Mesenchymal stem cell (in vitro differentiated cells and primary cell): ENCODE data around the gene FMN2.

Source experiments
- DNase-seq: peaks from one replicate; pipeline ENCODE4 v3.0.0-alpha.2; 2013
- H2AFZ ChIP-seq: one replicate; pipeline ENCODE4 v1.6.1; 2013; ENCODE audit warnings: low read depth, mild to moderate bottlenecking, control low read depth, inconsistent platforms, low read length, moderate library complexity
- H2AK5ac ChIP-seq: 2 replicates; pipeline ENCODE4 v1.6.1; 2013; ENCODE audit warnings: low read length, moderate library complexity, mild to moderate bottlenecking, inconsistent platforms; ENCODE audit not compliant: severe bottlenecking
- H2BK120ac ChIP-seq: one replicate; pipeline ENCODE4 v1.6.1; 2013; ENCODE audit warnings: low read depth, mild to moderate bottlenecking, inconsistent platforms, low read length, moderate library complexity
- H2BK12ac ChIP-seq, 2 experiments: one replicate each; pipeline ENCODE4 v1.6.1; 2013; ENCODE audit warnings: inconsistent platforms in 2 of 2, low read length in 2 of 2, mild to moderate bottlenecking in 2 of 2, moderate library complexity in 2 of 2, control low read depth in 1 of 2
- H2BK15ac ChIP-seq: one replicate; pipeline ENCODE4 v1.6.1; 2013; ENCODE audit warnings: mild to moderate bottlenecking, low read depth, inconsistent platforms; ENCODE audit not compliant: poor library complexity, severe bottlenecking
- H2BK5ac ChIP-seq: 2 replicates; pipeline ENCODE4 v1.6.1; 2013; ENCODE audit warnings: low read depth, mild to moderate bottlenecking, low read length, control low read depth, inconsistent platforms; ENCODE audit not compliant: poor library complexity, severe bottlenecking
- H3K14ac ChIP-seq, 2 experiments: one replicate each; pipeline ENCODE4 v1.6.1; 2013; ENCODE audit warnings: inconsistent platforms in 2 of 2, low read length in 2 of 2, control low read depth in 1 of 2, mild to moderate bottlenecking in 1 of 2, moderate library complexity in 1 of 2
- H3K18ac ChIP-seq, 2 experiments: one replicate each; pipeline ENCODE4 v1.6.1; 2013; ENCODE audit warnings: inconsistent platforms in 2 of 2, low read length in 2 of 2, control low read depth in 1 of 2, low read depth in 1 of 2, mild to moderate bottlenecking in 1 of 2
- H3K23ac ChIP-seq, 2 experiments: one replicate each; pipeline ENCODE4 v1.6.1; 2013; ENCODE audit warnings: inconsistent platforms in 2 of 2, low read length in 2 of 2, mild to moderate bottlenecking in 2 of 2, moderate library complexity in 2 of 2, control low read depth in 1 of 2
- H3K27ac ChIP-seq: 2 replicates; pipeline ENCODE4 v1.5.1; 2013; ENCODE audit warnings: mild to moderate bottlenecking, moderate library complexity, low read length, control low read depth, inconsistent platforms; ENCODE audit not compliant: poor library complexity, severe bottlenecking
- H3K27me3 ChIP-seq, 2 experiments: 2 replicates each; pipeline versions ENCODE4 v1.6.1 to v1.7.0; 2013; ENCODE audit warnings: low read length in 2 of 2, mild to moderate bottlenecking in 2 of 2, moderate library complexity in 2 of 2, control low read depth in 1 of 2, inconsistent platforms in 1 of 2; ENCODE audit not compliant: control insufficient read depth in 1 of 2, insufficient read depth in 1 of 2
- H3K36me3 ChIP-seq, 2 experiments: 2 replicates each; pipeline versions ENCODE4 v1.6.1 to v1.7.0; 2013; ENCODE audit warnings: low read length in 2 of 2, control low read depth in 1 of 2, inconsistent platforms in 1 of 2, low read depth in 1 of 2, mild to moderate bottlenecking in 1 of 2; ENCODE audit not compliant: insufficient read depth in 2 of 2, control insufficient read depth in 1 of 2
- H3K4ac ChIP-seq, 2 experiments: one replicate each; pipeline ENCODE4 v1.6.1; 2013; ENCODE audit warnings: inconsistent platforms in 2 of 2, low read length in 2 of 2, mild to moderate bottlenecking in 2 of 2, moderate library complexity in 2 of 2, control low read depth in 1 of 2, low read depth in 1 of 2
- H3K4me1 ChIP-seq: 2 replicates; pipeline ENCODE4 v1.6.1; 2013; ENCODE audit warnings: low read depth, low read length, control low read depth; ENCODE audit not compliant: control insufficient read depth, insufficient read depth
- H3K4me2 ChIP-seq: 2 replicates; pipeline ENCODE4 v1.6.1; 2013; ENCODE audit warnings: low read length, mild to moderate bottlenecking, inconsistent platforms; ENCODE audit not compliant: poor library complexity, severe bottlenecking
- H3K4me3 ChIP-seq, 2 experiments: 2 replicates each; pipeline versions ENCODE4 v1.5.1 to v1.7.0; 2013; ENCODE audit warnings: low read length in 2 of 2, mild to moderate bottlenecking in 2 of 2, control low read depth in 1 of 2, low read depth in 1 of 2; ENCODE audit not compliant: insufficient read depth in 1 of 2
- H3K79me1 ChIP-seq: replicated peaks from 2 replicates; pipeline ENCODE4 v1.6.1; 2013; ENCODE audit warnings: mild to moderate bottlenecking, control low read depth, low read length, inconsistent platforms; ENCODE audit not compliant: poor library complexity, severe bottlenecking
- H3K9ac ChIP-seq: 2 replicates; pipeline ENCODE4 v1.7.0; 2013; ENCODE audit warnings: mild to moderate bottlenecking, low read length, moderate library complexity
- H3K9me3 ChIP-seq: 2 replicates; pipeline ENCODE4 v1.7.0; 2013; ENCODE audit warnings: mild to moderate bottlenecking, low read length; ENCODE audit not compliant: control insufficient read depth
- H4K8ac ChIP-seq: one replicate; pipeline ENCODE4 v1.6.1; 2013; ENCODE audit warnings: inconsistent platforms, mild to moderate bottlenecking, low read length, moderate library complexity
- H4K91ac ChIP-seq: one replicate; pipeline ENCODE4 v1.6.1; 2013; ENCODE audit warnings: mild to moderate bottlenecking, low read length, inconsistent platforms
- WGBS: methylation state at CpG from one replicate; pipeline ENCODE4 v1.1.7; 2013; ENCODE audit warnings: mixed read lengths; 5-methylcytosine and 5-hydroxymethylcytosine counted together

FMN2 gene

GRCh38 chr1:240356568-240356967, 264.9 kb downstream of the FMN2 start:
- Histone ChIP-seq H3K4me1 (peaks cover 3% of the 10 kb centered on the region), H4K8ac (no peak overlapping the region), H3K79me1 (no peaks in the 10 kb centered on the region), H2BK120ac (no peak overlapping the region), H3K4me2 (no peak overlapping the region), H3K23ac (no peak overlapping the region), H2BK15ac (no peak overlapping the region), H4K91ac (no peak overlapping the region), H3K9me3 (peaks cover 8% of the 10 kb centered on the region), H3K27me3 (no peaks in the 10 kb centered on the region), H2AK5ac (no peak overlapping the region), H3K36me3 (peaks cover 5 to 19% of the 10 kb centered on the region in 2 experiments), H2BK5ac (no peak overlapping the region), H3K14ac (no peak overlapping the region), H3K4me3 (no peak overlapping the region), H2AFZ (no peak overlapping the region), H2BK12ac (no peak overlapping the region), H3K27ac (no peak overlapping the region), H3K4ac (no peak overlapping the region), H3K9ac (no peak overlapping the region), H3K18ac (no peak overlapping the region)
- WGBS, result 60% methylated on average over 1 of the region's 1 CpG
- no peak for DNase-seq

GRCh38 chr1:240362046-240362445, 270.4 kb downstream of the FMN2 start:
- Histone ChIP-seq H2BK5ac (no peak overlapping the region), H3K14ac (no peak overlapping the region), H2AFZ (no peak overlapping the region), H2AK5ac (no peak overlapping the region), H3K18ac (no peak overlapping the region), H4K91ac (no peak overlapping the region), H3K9me3 (peaks cover 8% of the 10 kb centered on the region), H3K23ac (no peak overlapping the region), H3K4me3 (no peak overlapping the region), H3K4me2 (no peak overlapping the region), H4K8ac (no peak overlapping the region), H3K36me3 (peaks cover 5 to 29% of the 10 kb centered on the region in 2 experiments), H3K9ac (no peak overlapping the region), H3K79me1 (no peaks in the 10 kb centered on the region), H2BK12ac (no peak overlapping the region), H2BK15ac (no peak overlapping the region), H3K27me3 (no peaks in the 10 kb centered on the region), H3K4ac (no peak overlapping the region), H2BK120ac (no peak overlapping the region), H3K4me1 (no peaks in the 10 kb centered on the region), H3K27ac (no peak overlapping the region)
- DNase-seq, result no peak
- WGBS, result over 99% methylated on average over 3 of the region's 5 CpGs

GRCh38 chr1:240362826-240363225, 271.1 kb downstream of the FMN2 start:
- H2BK5ac ChIP-seq, result no peak overlapping the region
- no peak overlapping the region for H2BK15ac ChIP-seq
- H2BK120ac ChIP-seq, result no peak overlapping the region
- no peak overlapping the region for H3K27ac ChIP-seq
- H3K9me3 ChIP-seq, result peaks cover 8% of the 10 kb centered on the region
- no peak overlapping the region for H2AFZ ChIP-seq
- H3K18ac ChIP-seq, result no peak overlapping the region
- H3K9ac ChIP-seq, result no peak overlapping the region
- no peak overlapping the region for H4K8ac ChIP-seq
- H3K36me3 ChIP-seq, result peaks cover 2 to 29% of the 10 kb centered on the region in 2 experiments
- no peak overlapping the region for H4K91ac ChIP-seq
- H3K79me1 ChIP-seq, result no peaks in the 10 kb centered on the region
- no peaks in the 10 kb centered on the region for H3K4me1 ChIP-seq
- H3K4me2 ChIP-seq, result no peak overlapping the region
- WGBS, result no CpG with 5 or more reads among the region's 2 CpGs
- H3K4ac ChIP-seq, result no peak overlapping the region
- no peaks in the 10 kb centered on the region for H3K27me3 ChIP-seq
- H2BK12ac ChIP-seq, result no peak overlapping the region
- no peak overlapping the region for H3K4me3 ChIP-seq
- no peak for DNase-seq
- H2AK5ac ChIP-seq, result no peak overlapping the region
- H3K14ac ChIP-seq, result no peak overlapping the region
- H3K23ac ChIP-seq, result no peak overlapping the region

- Histone ChIP-seq H3K18ac (no peak overlapping the region), H2BK5ac (no peak overlapping the region)
Measured at GRCh38 chr1:240363315-240363714, 271.6 kb downstream of the FMN2 start.

More at GRCh38 chr1:240363315-240363714, 271.6 kb downstream of the FMN2 start:
- Histone ChIP-seq H3K14ac (no peak overlapping the region), H4K91ac (no peak overlapping the region), H3K4me3 (no peak overlapping the region), H3K9ac (no peak overlapping the region), H2BK12ac (no peak overlapping the region), H3K4me1 (no peaks in the 10 kb centered on the region), H3K79me1 (no peaks in the 10 kb centered on the region), H2AK5ac (no peak overlapping the region), H3K23ac (no peak overlapping the region), H3K36me3 (peaks cover 2 to 24% of the 10 kb centered on the region in 2 experiments), H3K9me3 (peaks cover 8% of the 10 kb centered on the region), H3K4me2 (no peak overlapping the region), H3K27me3 (no peaks in the 10 kb centered on the region), H4K8ac (no peak overlapping the region), H3K4ac (no peak overlapping the region), H2BK15ac (no peak overlapping the region), H3K27ac (no peak overlapping the region), H2AFZ (no peak overlapping the region), H2BK120ac (no peak overlapping the region)
- no peak for DNase-seq
- WGBS, result 78% methylated on average over 5 of the region's 5 CpGs
